ENCODE results near the gene OR7A10. TPM values are rescaled to one million over a fixed set of nuclear protein-coding genes. Genes with fewer than 3 reads are reported as not detected.

OR7A10 gene
- total RNA-seq, 1 experiment from 2014 or later, result not detected

DNA sequence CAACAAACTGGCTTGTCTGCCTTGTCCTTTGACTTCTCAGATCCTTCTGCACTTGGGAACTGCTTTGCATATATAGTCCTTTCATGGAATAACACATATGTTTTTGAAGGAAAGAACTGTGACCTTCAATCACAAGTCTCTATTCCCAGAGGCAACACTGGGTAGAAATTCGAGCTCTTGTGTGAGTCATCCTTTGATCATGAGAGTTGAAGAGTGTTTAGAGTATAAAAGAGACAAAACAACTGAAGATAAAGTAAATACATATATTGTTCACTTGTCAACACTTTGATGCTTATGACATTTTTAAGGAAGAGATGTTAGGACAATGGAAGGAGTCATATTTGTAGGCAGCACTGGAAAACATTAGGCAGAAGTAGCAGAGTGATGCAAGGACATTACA, 8.5 kb downstream of the OR7A10 start:
- Mint-ChIP-seq H3K27me3 (ENCODE audit: unreplicated experiment) (peaks cover 63% of the 10 kb centered on the region), H3K4me3 (ENCODE audit: low read depth, unreplicated experiment) (no peak overlapping the region), H3K9me3 (ENCODE audit: low read depth, unreplicated experiment) (no peaks in the 10 kb centered on the region), H3K27ac (ENCODE audit: unreplicated experiment) (no peak overlapping the region), H3K36me3 (ENCODE audit: insufficient read depth, unreplicated experiment) (no peaks in the 10 kb centered on the region), H3K4me1 (ENCODE audit: low read depth, unreplicated experiment) (no peaks in the 10 kb centered on the region)
- no peak for DNase-seq
- no TSS peak for BruUV-seq (replicated peaks)
- intact Hi-C loops (cut with micrococcal nuclease; ENCODE audit: unreplicated experiment), result no loop called here
- CTCF ChIA-PET, result interaction anchor here (0.6 kb wide), 1 partner anchor 238 kb away, joined by 6 read pairs; no protein-coding TSS in a partner anchor
- TF ChIP-seq, protein P1, sequence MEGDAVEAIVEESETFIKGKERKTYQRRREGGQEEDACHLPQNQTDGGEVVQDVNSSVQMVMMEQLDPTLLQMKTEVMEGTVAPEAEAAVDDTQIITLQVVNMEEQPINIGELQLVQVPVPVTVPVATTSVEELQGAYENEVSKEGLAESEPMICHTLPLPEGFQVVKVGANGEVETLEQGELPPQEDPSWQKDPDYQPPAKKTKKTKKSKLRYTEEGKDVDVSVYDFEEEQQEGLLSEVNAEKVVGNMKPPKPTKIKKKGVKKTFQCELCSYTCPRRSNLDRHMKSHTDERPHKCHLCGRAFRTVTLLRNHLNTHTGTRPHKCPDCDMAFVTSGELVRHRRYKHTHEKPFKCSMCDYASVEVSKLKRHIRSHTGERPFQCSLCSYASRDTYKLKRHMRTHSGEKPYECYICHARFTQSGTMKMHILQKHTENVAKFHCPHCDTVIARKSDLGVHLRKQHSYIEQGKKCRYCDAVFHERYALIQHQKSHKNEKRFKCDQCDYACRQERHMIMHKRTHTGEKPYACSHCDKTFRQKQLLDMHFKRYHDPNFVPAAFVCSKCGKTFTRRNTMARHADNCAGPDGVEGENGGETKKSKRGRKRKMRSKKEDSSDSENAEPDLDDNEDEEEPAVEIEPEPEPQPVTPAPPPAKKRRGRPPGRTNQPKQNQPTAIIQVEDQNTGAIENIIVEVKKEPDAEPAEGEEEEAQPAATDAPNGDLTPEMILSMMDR (IDR thresholded peaks at IDR 0.05; ENCODE audit: unreplicated experiment), result no peak

DNA sequence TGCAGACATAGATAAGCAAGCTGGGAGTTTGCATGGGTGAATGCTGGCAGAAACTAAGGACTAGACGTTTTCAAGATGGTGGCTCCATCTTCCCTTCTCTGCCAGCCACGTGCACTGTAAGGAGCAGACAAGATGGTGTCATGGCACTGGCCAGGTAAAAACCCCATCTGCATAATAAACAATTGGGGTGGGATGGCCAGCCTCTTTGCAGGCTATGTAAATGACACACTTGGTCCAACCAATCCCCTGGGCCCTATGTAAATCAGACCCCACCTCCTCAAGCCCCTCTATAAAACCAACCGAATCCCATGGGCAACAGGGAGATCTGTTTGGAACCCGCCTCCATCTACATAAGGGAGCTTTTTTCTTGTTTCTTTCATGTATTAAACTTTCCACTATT, 11.3 kb downstream of the OR7A10 start:
- CTCF ChIA-PET, result no interaction called here

DNA sequence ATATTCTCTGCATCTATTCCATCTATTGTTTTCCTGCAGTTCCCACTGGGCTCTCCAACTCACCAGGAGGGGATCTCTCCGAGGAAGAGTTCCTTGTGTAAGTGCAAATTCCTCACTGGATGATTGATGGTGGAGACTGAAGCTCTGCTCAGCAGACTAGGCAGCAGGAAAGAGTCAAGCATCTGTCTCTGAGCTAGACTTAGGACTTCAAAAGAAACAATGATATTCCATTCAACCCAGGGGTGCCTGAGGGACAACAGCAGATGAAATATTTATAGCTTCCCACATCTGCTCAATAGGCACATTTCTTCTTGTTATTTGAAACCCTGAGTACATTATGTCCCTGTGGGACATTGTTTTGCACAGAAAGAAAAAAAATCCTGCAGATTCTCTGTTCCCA, 13.7 kb downstream of the OR7A10 start, which contains the start of the genes OR7A5 and OR7C1:
TSS of gene OR7A5 (minus strand) at position 175 of the 400 bp plus-strand sequence. CDS start 6,944 bp downstream, outside the sequence.
TSS of gene OR7C1 (minus strand) at position 175 of the 400 bp plus-strand sequence. CDS start 35,049 bp downstream, outside the sequence.
- CTCF ChIA-PET, result no interaction called here
- Mint-ChIP-seq H3K9me3 (ENCODE audit: low read depth, unreplicated experiment) (no peaks in the 10 kb centered on the region), H3K27ac (ENCODE audit: unreplicated experiment) (no peak within 1 kb of the TSS), H3K36me3 (ENCODE audit: insufficient read depth, unreplicated experiment) (no peaks in the 10 kb centered on the region), H3K4me1 (ENCODE audit: low read depth, unreplicated experiment) (no peaks in the 10 kb centered on the region), H3K4me3 (ENCODE audit: low read depth, unreplicated experiment) (no peak within 1 kb of the TSS), H3K27me3 (ENCODE audit: unreplicated experiment) (peaks cover 39% of the 10 kb centered on the region)
- TF ChIP-seq, protein P1 (IDR thresholded peaks at IDR 0.05; ENCODE audit: unreplicated experiment), result no peak
- intact Hi-C loops (cut with micrococcal nuclease; ENCODE audit: unreplicated experiment), result no loop called here
- BruUV-seq (replicated peaks), result no TSS peak
- DNase-seq, result no peak

More for the DNA sequence above, 11.3 kb downstream of the OR7A10 start:
- H3K27me3 Mint-ChIP-seq (ENCODE audit: unreplicated experiment), result peaks cover 47% of the 10 kb centered on the region
- TF ChIP-seq, protein P1 (IDR thresholded peaks at IDR 0.05; ENCODE audit: unreplicated experiment), result no peak
- no peak overlapping the region for H3K27ac Mint-ChIP-seq (ENCODE audit: unreplicated experiment)
- no peak overlapping the region for H3K4me3 Mint-ChIP-seq (ENCODE audit: low read depth, unreplicated experiment)
- no peaks in the 10 kb centered on the region for H3K4me1 Mint-ChIP-seq (ENCODE audit: low read depth, unreplicated experiment)
- BruUV-seq (replicated peaks), result no TSS peak
- intact Hi-C loops (cut with micrococcal nuclease; ENCODE audit: unreplicated experiment), result no loop called here
- H3K36me3 Mint-ChIP-seq (ENCODE audit: insufficient read depth, unreplicated experiment), result no peaks in the 10 kb centered on the region
- H3K9me3 Mint-ChIP-seq (ENCODE audit: low read depth, unreplicated experiment), result no peaks in the 10 kb centered on the region
- DNase-seq, result no peak

DNA sequence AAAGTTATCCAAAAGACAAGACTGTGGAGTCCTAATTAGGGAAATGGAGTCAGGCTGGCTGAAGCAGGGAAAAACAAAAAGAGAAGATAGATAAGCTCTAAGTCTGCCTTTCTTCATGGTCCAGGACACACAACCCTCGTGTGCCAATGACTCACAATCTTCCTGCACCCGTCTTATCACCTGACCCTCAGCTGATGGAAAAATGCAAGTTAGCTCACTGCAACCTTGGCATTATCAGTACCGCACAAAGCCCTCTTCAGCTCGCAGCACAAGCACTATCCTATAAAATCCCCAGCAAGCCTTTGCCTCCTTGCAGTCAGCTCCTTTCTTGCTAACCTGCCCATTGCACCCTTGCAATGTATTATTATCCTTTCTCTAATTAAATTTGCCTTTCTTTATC, 18.0 kb downstream of the OR7A10 start:
- CTCF ChIA-PET, result no interaction called here
- DNase-seq, result no peak
- intact Hi-C loops (cut with micrococcal nuclease; ENCODE audit: unreplicated experiment), result no loop called here
- Mint-ChIP-seq H3K9me3 (ENCODE audit: low read depth, unreplicated experiment) (no peaks in the 10 kb centered on the region), H3K36me3 (ENCODE audit: insufficient read depth, unreplicated experiment) (no peaks in the 10 kb centered on the region), H3K27ac (ENCODE audit: unreplicated experiment) (no peak overlapping the region), H3K4me3 (ENCODE audit: low read depth, unreplicated experiment) (no peak overlapping the region), H3K27me3 (ENCODE audit: unreplicated experiment) (peaks cover 72% of the 10 kb centered on the region), H3K4me1 (ENCODE audit: low read depth, unreplicated experiment) (no peaks in the 10 kb centered on the region)
- no TSS peak for BruUV-seq (replicated peaks)
- TF ChIP-seq, protein P1 (IDR thresholded peaks at IDR 0.05; ENCODE audit: unreplicated experiment), result no peak

Data from Calu3 (cell line).